CD4-positive, alpha-beta T cell (primary cell): ENCODE results near the gene KLLN. TPM values are rescaled to one million over a fixed set of nuclear protein-coding genes. Genes with fewer than 3 reads are reported as not detected.
A peak's percentile ranks its signal among the peaks of the same experiment; 100 is the strongest.

ENCODE experiments used
- ATAC-seq: fragments of 200-7000 bp; cut with Tn5 transposase; one replicate; pipeline ENCODE4 v1.10.0; 2022; ENCODE audit warnings: mild to moderate bottlenecking; ENCODE audit not compliant: poor library complexity
- CTCF ChIA-PET: fragments of 350-600 bp; sonication (Branson Sonifier 250); formaldehyde crosslinking; loops from one replicate; lab custom pipeline; 2021; ENCODE audit warnings: antibody characterized with exemption, inconsistent platforms; lab: Charles Lee
- POLR2A ChIA-PET: fragments of 350-600 bp; sonication (Branson Sonifier 250); formaldehyde crosslinking; loops from one replicate; lab custom pipeline; 2021; ENCODE audit warnings: antibody characterized with exemption, inconsistent platforms; lab: Charles Lee
- DNase-seq, 14 experiments: peaks; one replicate each; pipeline ENCODE4 v3.0.0-alpha.2; 2013 to 2020; ENCODE audit warnings: mixed read lengths in 2 of 14
- H3K27ac ChIP-seq, 2 donors: one replicate each; pipeline versions ENCODE4 v1.5.1 to v1.7.0; 2013; ENCODE audit warnings: low read length in 2 of 2, low read depth in 1 of 2, mild to moderate bottlenecking in 1 of 2
- H3K27me3 ChIP-seq, 2 experiments: 1 replicate in 1 of 2; 2 replicates in 1 of 2; pipeline versions ENCODE4 v1.6.1 to v1.7.0; 2013; ENCODE audit warnings: low read length in 2 of 2, control low read depth in 1 of 2, mild to moderate bottlenecking in 1 of 2, moderate library complexity in 1 of 2; ENCODE audit not compliant: insufficient read depth in 2 of 2, control insufficient read depth in 1 of 2
- H3K36me3 ChIP-seq: one replicate; pipeline ENCODE4 v1.6.1; 2013; ENCODE audit warnings: low read length, control low read depth; ENCODE audit not compliant: insufficient read depth
- H3K4me1 ChIP-seq: one replicate; pipeline ENCODE4 v1.6.1; 2013; ENCODE audit warnings: low read length, control low read depth; ENCODE audit not compliant: insufficient read depth
- H3K4me3 ChIP-seq: one replicate; pipeline ENCODE4 v1.5.1; 2013; ENCODE audit warnings: mild to moderate bottlenecking, low read length, moderate library complexity
- H3K9me3 ChIP-seq, 2 experiments: 1 replicate in 1 of 2; 2 replicates in 1 of 2; pipeline versions ENCODE4 v1.6.1 to v1.7.0; 2013; ENCODE audit warnings: low read length in 2 of 2, mild to moderate bottlenecking in 2 of 2, control low read depth in 1 of 2, moderate library complexity in 1 of 2; ENCODE audit not compliant: control insufficient read depth in 1 of 2, insufficient read depth in 1 of 2
- H3K27ac Mint-ChIP-seq: one replicate; pipeline ENCODE4 v1.8.0; 2020; ENCODE audit warnings: mixed read lengths
- H3K27me3 Mint-ChIP-seq: one replicate; pipeline ENCODE4 v1.8.0; 2021; ENCODE audit warnings: mixed read lengths
- H3K36me3 Mint-ChIP-seq: one replicate; pipeline ENCODE4 v1.8.0; 2021; ENCODE audit warnings: low read depth, mixed read lengths
- H3K4me1 Mint-ChIP-seq: one replicate; pipeline ENCODE4 v1.8.0; 2021; ENCODE audit warnings: low read depth, mixed read lengths
- H3K4me3 Mint-ChIP-seq: one replicate; pipeline ENCODE4 v1.8.0; 2020; ENCODE audit warnings: mild to moderate bottlenecking, mixed read lengths
- H3K9me3 Mint-ChIP-seq: one replicate; pipeline ENCODE4 v1.8.0; 2020; ENCODE audit warnings: mixed read lengths
- CTCF ChIP-seq: fragments of 200-600 bp; IDR thresholded peaks from one replicate; pipeline ENCODE4 v1.8.0; 2022; ENCODE audit warnings: antibody characterized with exemption, mild to moderate bottlenecking
- intact Hi-C, 2 experiments: fragments of 100-400 bp; cut with DNase I in 1 of 2; cut with micrococcal nuclease in 1 of 2; formaldehyde crosslinking; loops; one replicate each; pipeline versions ENCODE4 v1.15.1 to v1.9.0; 2023 to 2025; cut with DNase I, micrococcal nuclease
- total RNA-seq, 174 experiments: library from RNA in 2 of 174; stranded (reverse) in 2 of 174; gene quantifications; one replicate each; pipeline ENCODE4 v1.2.3 and lab custom pipeline; 2021 to 2026

KLLN gene
- total RNA-seq, 2 experiments from 2014 or later: 0.33 to 0.36 TPM

GRCh38 chr10:87816898-87817608 is 46.3 kb downstream of the KLLN start:
- Mint-ChIP-seq H3K27ac (peak overlapping the region; percentile 99), H3K27me3 (no peaks in the 10 kb centered on the region), H3K36me3 (peaks cover 43% of the 10 kb centered on the region), H3K9me3 (no peaks in the 10 kb centered on the region), H3K4me3 (peak overlapping the region; percentile 92), H3K4me1 (peaks cover 47% of the 10 kb centered on the region)
- intact Hi-C loops: loop anchor here (2.0 to 10.0 kb wide), 3 partner anchors 44 to 1888 kb away; partner anchors contain the start of genes KIF20B (in 1 of the 2), KLLN (in 1 of the 2) and PTEN (in 1 of the 2)
- Histone ChIP-seq H3K27me3 (no peaks in the 10 kb centered on the region), H3K27ac (peak overlapping the region; percentile 93 to 98), H3K4me1 (peaks cover 19% of the 10 kb centered on the region), H3K4me3 (peak overlapping the region; percentile 93), H3K36me3 (peaks cover 16% of the 10 kb centered on the region), H3K9me3 (no peaks in the 10 kb centered on the region)
- peak in 1 of 14 experiments; percentile 9 for DNase-seq
- ChIA-PET CTCF (interaction anchor here (0.6 to 1.8 kb wide), 3 partner anchors 12 to 110 kb away, joined by 3 to 4 read pairs (median 3); no protein-coding TSS in a partner anchor), POLR2A (interaction anchor here (1.8 to 3.7 kb wide), 3 partner anchors 46 to 766 kb away, joined by 4 to 105 read pairs (median 20); partner anchors contain the start of genes KLLN, PTEN and RNLS)
- ATAC-seq: no peak
- TF ChIP-seq CTCF: no peak

GRCh38 chr10:87816163-87816897 is 47.0 kb downstream of the KLLN start:
- Mint-ChIP-seq H3K9me3 (no peaks in the 10 kb centered on the region), H3K27me3 (no peaks in the 10 kb centered on the region), H3K36me3 (peaks cover 50% of the 10 kb centered on the region), H3K4me3 (peak overlapping the region; percentile 92), H3K27ac (peak overlapping the region; percentile 99), H3K4me1 (peaks cover 54% of the 10 kb centered on the region)
- Histone ChIP-seq H3K4me3 (peak overlapping the region; percentile 93), H3K4me1 (peaks cover 19% of the 10 kb centered on the region), H3K9me3 (no peaks in the 10 kb centered on the region), H3K36me3 (peaks cover 23% of the 10 kb centered on the region), H3K27ac (no peak overlapping the region), H3K27me3 (no peaks in the 10 kb centered on the region)
- POLR2A ChIA-PET: interaction anchor here (2.4 to 3.0 kb wide), 2 partner anchors 46 to 766 kb away, joined by 14 to 20 read pairs; partner anchors contain the start of genes KLLN, PTEN and RNLS
- no peak for TF ChIP-seq CTCF
- CTCF ChIA-PET: interaction anchor here (1.9 kb wide), 1 partner anchor 12 kb away, joined by 6 read pairs; no protein-coding TSS in a partner anchor
- intact Hi-C loops: loop anchor here (2.0 to 10.0 kb wide), 3 partner anchors 44 to 1888 kb away; partner anchors contain the start of genes KIF20B (in 1 of the 2), KLLN (in 1 of the 2) and PTEN (in 1 of the 2)
- ATAC-seq (no peak), DNase-seq (no peak)

Other genes with a start within 250 kb of the KLLN start
- not detected for gene PAPSS2, start 203.7 kb downstream of the KLLN start, total RNA-seq
- 10 to 100 TPM; 33.7 to 38.7 TPM for gene ATAD1, start 45.3 kb downstream of the KLLN start, total RNA-seq
- 10 to 100 TPM; 79.8 to 86.0 TPM for gene PTEN, start 92 bp upstream of the KLLN start, total RNA-seq